ENCODE data around the gene CEP135. TPM values are rescaled to one million over a fixed set of nuclear protein-coding genes. Genes with fewer than 3 reads are reported as not detected.

The CEP135 gene
- total and polyA plus RNA-seq, 2 donors (not counting 3 experiments of a cell fraction or from before 2014, with no cell fraction given) = 2.8 to 15.3 TPM

- Histone ChIP-seq H3K4me3 (replicated peaks in 1 of 3; ENCODE audit: insufficient read depth in 1 of 3, low read depth in 1 of 3, low read length in 3 of 3) (no peak overlapping the region), H3K79me2 (ENCODE audit: control insufficient read depth, insufficient read depth, low read length) (no peaks in the 10 kb centered on the region), H2AFZ (ENCODE audit: low read depth, low read length) (no peak overlapping the region), H3K36me3 (ENCODE audit: control insufficient read depth in 2 of 2, extremely low read depth in 1 of 2, insufficient read depth in 2 of 2, low read length in 2 of 2) (peaks cover 0 to 6% of the 10 kb centered on the region in 2 experiments), H3K9me3 (replicated peaks; ENCODE audit: control insufficient read depth, insufficient read depth, low read length) (no peaks in the 10 kb centered on the region), H4K20me1 (replicated peaks; ENCODE audit: control insufficient read depth, extremely low read depth, insufficient read depth, low read length) (no peaks in the 10 kb centered on the region), H3K4me2 (ENCODE audit: insufficient read depth, low read length) (no peak overlapping the region), H3K9me1 (replicated peaks; ENCODE audit: control insufficient read depth, extremely low read depth, insufficient read depth, low read length) (no peaks in the 10 kb centered on the region), H3K9ac (replicated peaks; ENCODE audit: extremely low read depth, insufficient read depth, low read length) (no peak overlapping the region), H3K27ac (ENCODE audit: insufficient read depth, low read depth, low read length) (no peak overlapping the region), H3K4me1 (ENCODE audit: control insufficient read depth, extremely low read depth, insufficient read depth, low read length) (no peaks in the 10 kb centered on the region), H3K27me3 (ENCODE audit: control insufficient read depth in 2 of 2, insufficient read depth in 2 of 2, low read length in 2 of 2) (no peaks in the 10 kb centered on the region)
- intact Hi-C loops (cut with micrococcal nuclease) = no loop called here
- DNase-seq (ENCODE audit: low read depth, low spot score) (no peak), FAIRE-seq (no peak)
- CTCF ChIA-PET = no interaction called here
- POLR2A ChIA-PET = no interaction called here
- no peak for TF ChIP-seq POLR2AphosphoS5 (IDR thresholded peaks at IDR 0.05; ENCODE audit: insufficient read depth, low read depth, low read length)
- no peak for TF ChIP-seq CTCF (IDR thresholded peaks at IDR 0.05; ENCODE audit: extremely low read depth in 1 of 2, insufficient read depth in 1 of 2, low read depth in 1 of 2, low read length in 2 of 2)
- BruUV-seq (replicated peaks) = no TSS peak
- dilution Hi-C loops (cut with MboI; ENCODE audit: extremely low pct_ligation_motif_present, low sequenced_read_pairs) = no loop called here
Observed at GRCh38 chr4:55979562-55979961, 30.8 kb downstream of the CEP135 start.

- Histone ChIP-seq H3K4me1 (ENCODE audit: control insufficient read depth, extremely low read depth, insufficient read depth, low read length) (no peaks in the 10 kb centered on the region), H3K9me3 (replicated peaks; ENCODE audit: control insufficient read depth, insufficient read depth, low read length) (no peaks in the 10 kb centered on the region), H2AFZ (ENCODE audit: low read depth, low read length) (no peak overlapping the region), H3K79me2 (ENCODE audit: control insufficient read depth, insufficient read depth, low read length) (no peaks in the 10 kb centered on the region), H3K9ac (replicated peaks; ENCODE audit: extremely low read depth, insufficient read depth, low read length) (no peak overlapping the region), H3K27ac (ENCODE audit: insufficient read depth, low read depth, low read length) (no peak overlapping the region), H3K27me3 (ENCODE audit: control insufficient read depth in 2 of 2, insufficient read depth in 2 of 2, low read length in 2 of 2) (no peaks in the 10 kb centered on the region), H3K9me1 (replicated peaks; ENCODE audit: control insufficient read depth, extremely low read depth, insufficient read depth, low read length) (no peaks in the 10 kb centered on the region), H4K20me1 (replicated peaks; ENCODE audit: control insufficient read depth, extremely low read depth, insufficient read depth, low read length) (no peaks in the 10 kb centered on the region), H3K36me3 (ENCODE audit: control insufficient read depth in 2 of 2, extremely low read depth in 1 of 2, insufficient read depth in 2 of 2, low read length in 2 of 2) (peaks cover under 1 to 6% of the 10 kb centered on the region in 2 experiments), H3K4me2 (ENCODE audit: insufficient read depth, low read length) (no peak overlapping the region), H3K4me3 (replicated peaks in 1 of 3; ENCODE audit: insufficient read depth in 1 of 3, low read depth in 1 of 3, low read length in 3 of 3) (no peak overlapping the region)
- POLR2A ChIA-PET = no interaction called here
- intact Hi-C loops (cut with micrococcal nuclease) = no loop called here
- dilution Hi-C loops (cut with MboI; ENCODE audit: extremely low pct_ligation_motif_present, low sequenced_read_pairs) = no loop called here
- CTCF ChIA-PET = no interaction called here
- TF ChIP-seq JUN (IDR thresholded peaks at IDR 0.05; ENCODE audit: borderline replicate concordance, insufficient read depth, insufficient read length, low read depth) (no peak), GATA2 (IDR thresholded peaks at IDR 0.05; ENCODE audit: insufficient read depth, insufficient read length, low read depth, low read length) (no peak), CTCF (IDR thresholded peaks at IDR 0.05; ENCODE audit: extremely low read depth in 1 of 2, insufficient read depth in 1 of 2, low read depth in 1 of 2, low read length in 2 of 2) (no peak), FOS (IDR thresholded peaks at IDR 0.05; ENCODE audit: borderline replicate concordance, insufficient read depth, low read length) (no peak), POLR2A (IDR thresholded peaks at IDR 0.05; ENCODE audit: low read depth, low read length) (no peak), EZH2 (IDR thresholded peaks at IDR 0.05; ENCODE audit: borderline replicate concordance, low read depth, low read length, severe bottlenecking) (no peak), MAX (IDR thresholded peaks at IDR 0.05; ENCODE audit: insufficient read depth, insufficient read length) (no peak), MYC (IDR thresholded peaks at IDR 0.05; ENCODE audit: low read depth, low read length) (no peak), POLR2AphosphoS5 (IDR thresholded peaks at IDR 0.05; ENCODE audit: insufficient read depth, low read depth, low read length) (no peak)
- no peak for FAIRE-seq
- DNase-seq (ENCODE audit: low read depth, low spot score) = no peak
- no TSS peak for BruUV-seq (replicated peaks)
Observed at GRCh38 chr4:55980725-55981124, 32.0 kb downstream of the CEP135 start.
